HepG2 (cell line): ENCODE results near the gene WWC2.

Experiments used
- POLR2A ChIP-seq, 2 experiments: IDR thresholded peaks; 2 replicates each; pipeline ENCODE4 v1.6.1; 2011; ENCODE audit warnings: low read depth in 2 of 2, low read length in 2 of 2, mild to moderate bottlenecking in 1 of 2, moderate library complexity in 1 of 2; ENCODE audit not compliant: insufficient read depth in 1 of 2
- SMC3 ChIP-seq: IDR thresholded peaks from 2 replicates; pipeline ENCODE4 v1.6.1; 2011; ENCODE audit warnings: low read length, improper control_type of control experiment
- TF ChIP-seq, protein P1 (sequence below): IDR thresholded peaks from 2 replicates; pipeline ENCODE4 v1.6.1; 2016; ENCODE audit warnings: missing genetic modification reagents, missing compliant biosample characterization

DNA sequence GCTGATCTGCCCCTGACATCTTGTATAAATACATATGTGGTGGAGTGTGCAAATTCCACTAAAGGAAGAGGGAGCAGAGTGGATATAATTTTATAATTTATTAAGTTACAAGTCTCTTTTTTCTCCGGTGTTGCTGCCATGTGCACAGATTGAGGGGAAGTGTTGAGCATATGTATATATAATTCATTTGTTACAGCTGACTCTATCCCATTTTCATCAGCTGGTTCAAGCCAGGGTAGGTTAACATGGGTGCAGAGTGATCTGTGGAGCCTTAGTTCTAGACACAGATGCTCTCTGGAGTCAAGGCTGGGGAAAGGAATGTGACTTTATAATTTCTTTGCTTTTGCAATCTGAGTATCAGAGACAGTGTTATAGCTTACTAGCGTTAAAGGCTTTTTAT, 103.5 kb downstream of the WWC2 start:
- TF ChIP-seq, protein P1, sequence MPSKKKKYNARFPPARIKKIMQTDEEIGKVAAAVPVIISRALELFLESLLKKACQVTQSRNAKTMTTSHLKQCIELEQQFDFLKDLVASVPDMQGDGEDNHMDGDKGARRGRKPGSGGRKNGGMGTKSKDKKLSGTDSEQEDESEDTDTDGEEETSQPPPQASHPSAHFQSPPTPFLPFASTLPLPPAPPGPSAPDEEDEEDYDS (CRISPR knock-in tag) = no peak
- TF ChIP-seq SMC3 (no peak), POLR2A (IDR thresholded peaks at IDR 0.05; ENCODE audit: insufficient read depth in 1 of 2, low read depth in 2 of 2, low read length in 2 of 2) (no peak)
